Calu3 (cell line): ENCODE measurements around the gene LCN1. TPM values are rescaled to one million over a fixed set of nuclear protein-coding genes. Genes with fewer than 3 reads are reported as not detected.

ENCODE experiments used
- BruUV-seq: library from RNA; stranded (reverse); fragments of 400-500 nt; replicated peaks from 2 replicates; lab custom pipeline; 2021; lab: Mats Ljungman, UMichigan
- CTCF ChIA-PET: fragments of 300-600 bp; sonication (Branson Sonifier 250); formaldehyde crosslinking; loops from one replicate; lab custom pipeline; 2022; ENCODE audit warnings: antibody characterized with exemption; lab: Charles Lee
- DNase-seq: peaks from one replicate; pipeline ENCODE4 v3.0.0; 2022
- H3K27ac Mint-ChIP-seq: one replicate; pipeline ENCODE4 v1.8.0; 2022; ENCODE audit warnings: mixed read lengths; ENCODE audit not compliant: unreplicated experiment
- H3K27me3 Mint-ChIP-seq: one replicate; pipeline ENCODE4 v1.8.0; 2022; ENCODE audit warnings: mixed read lengths; ENCODE audit not compliant: unreplicated experiment
- H3K36me3 Mint-ChIP-seq: one replicate; pipeline ENCODE4 v1.8.0; 2022; ENCODE audit warnings: mild to moderate bottlenecking, moderate library complexity, mixed read lengths; ENCODE audit not compliant: insufficient read depth, unreplicated experiment
- H3K4me1 Mint-ChIP-seq: one replicate; pipeline ENCODE4 v1.8.0; 2022; ENCODE audit warnings: mild to moderate bottlenecking, low read depth, mixed read lengths; ENCODE audit not compliant: unreplicated experiment
- H3K4me3 Mint-ChIP-seq: one replicate; pipeline ENCODE4 v1.8.0; 2022; ENCODE audit warnings: mild to moderate bottlenecking, low read depth, moderate library complexity, mixed read lengths; ENCODE audit not compliant: unreplicated experiment
- H3K9me3 Mint-ChIP-seq: one replicate; pipeline ENCODE4 v1.8.0; 2022; ENCODE audit warnings: low read depth, mixed read lengths; ENCODE audit not compliant: unreplicated experiment
- intact Hi-C: fragments of 100-400 bp; cut with micrococcal nuclease; formaldehyde crosslinking; loops from one replicate; pipeline ENCODE4 v1.10.0; 2022; ENCODE audit not compliant: unreplicated experiment
- total RNA-seq: library from RNA; stranded (reverse); gene quantifications from 2 replicates; pipeline ENCODE4 v1.2.3, GENCODE V29; 2022
- TF ChIP-seq, protein P1 (sequence below): fragments of 200-600 bp; IDR thresholded peaks from one replicate; pipeline ENCODE4 v1.8.0; 2022; ENCODE audit warnings: antibody characterized with exemption; ENCODE audit not compliant: unreplicated experiment

The LCN1 gene
- total RNA-seq, 1 experiment from 2014 or later = not detected

DNA sequence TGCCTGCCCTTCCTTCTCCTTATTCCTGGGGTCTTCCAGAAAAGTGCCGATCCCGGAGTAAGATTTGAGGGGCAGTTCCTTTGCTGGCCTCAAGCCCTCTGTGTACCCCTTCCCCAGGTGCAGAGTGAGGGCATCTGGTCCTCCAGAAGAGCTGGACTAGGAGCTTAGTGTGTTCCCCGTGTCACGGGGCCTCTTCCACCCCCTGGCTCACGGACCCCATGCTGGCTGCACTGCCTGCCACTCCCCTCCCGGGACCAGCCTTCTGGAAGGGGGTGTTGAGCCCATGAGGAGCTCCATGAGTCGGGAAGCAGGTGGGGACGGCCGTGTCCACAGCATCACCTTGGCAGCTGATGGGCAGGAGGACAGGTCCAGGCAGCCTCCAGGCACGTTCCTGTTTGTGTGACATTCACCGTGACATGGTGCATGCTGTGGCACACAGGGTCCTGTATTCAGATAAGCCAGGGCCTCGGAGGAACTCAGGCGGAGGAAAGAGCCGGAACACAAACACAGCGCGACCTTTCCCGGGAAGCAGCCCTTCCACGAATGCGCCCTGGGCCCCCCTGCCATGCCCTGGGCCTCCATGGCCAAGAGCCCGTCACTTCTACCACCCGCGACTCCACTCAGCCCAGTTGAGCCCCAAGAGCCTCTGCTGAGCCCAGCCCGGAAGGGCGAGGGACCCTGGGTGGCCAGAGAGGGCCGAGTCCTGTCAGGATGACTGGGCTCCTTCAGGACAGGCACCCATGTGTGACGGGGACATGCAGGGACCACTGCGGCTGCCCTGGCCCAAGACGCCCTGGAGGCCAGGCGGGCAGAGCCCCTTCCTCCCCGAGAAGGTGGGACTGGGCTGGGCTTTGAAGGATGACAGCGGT lies 5.9 kb upstream of the LCN1 start:
- Mint-ChIP-seq H3K27me3 (peaks cover 29% of the 10 kb centered on the region), H3K4me3 (no peak overlapping the region), H3K4me1 (peaks cover 20% of the 10 kb centered on the region), H3K36me3 (no peaks in the 10 kb centered on the region), H3K9me3 (no peaks in the 10 kb centered on the region), H3K27ac (no peak overlapping the region)
- TF ChIP-seq, protein P1, sequence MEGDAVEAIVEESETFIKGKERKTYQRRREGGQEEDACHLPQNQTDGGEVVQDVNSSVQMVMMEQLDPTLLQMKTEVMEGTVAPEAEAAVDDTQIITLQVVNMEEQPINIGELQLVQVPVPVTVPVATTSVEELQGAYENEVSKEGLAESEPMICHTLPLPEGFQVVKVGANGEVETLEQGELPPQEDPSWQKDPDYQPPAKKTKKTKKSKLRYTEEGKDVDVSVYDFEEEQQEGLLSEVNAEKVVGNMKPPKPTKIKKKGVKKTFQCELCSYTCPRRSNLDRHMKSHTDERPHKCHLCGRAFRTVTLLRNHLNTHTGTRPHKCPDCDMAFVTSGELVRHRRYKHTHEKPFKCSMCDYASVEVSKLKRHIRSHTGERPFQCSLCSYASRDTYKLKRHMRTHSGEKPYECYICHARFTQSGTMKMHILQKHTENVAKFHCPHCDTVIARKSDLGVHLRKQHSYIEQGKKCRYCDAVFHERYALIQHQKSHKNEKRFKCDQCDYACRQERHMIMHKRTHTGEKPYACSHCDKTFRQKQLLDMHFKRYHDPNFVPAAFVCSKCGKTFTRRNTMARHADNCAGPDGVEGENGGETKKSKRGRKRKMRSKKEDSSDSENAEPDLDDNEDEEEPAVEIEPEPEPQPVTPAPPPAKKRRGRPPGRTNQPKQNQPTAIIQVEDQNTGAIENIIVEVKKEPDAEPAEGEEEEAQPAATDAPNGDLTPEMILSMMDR = no peak
- BruUV-seq = no TSS peak
- CTCF ChIA-PET = no interaction called here
- DNase-seq = no peak
- intact Hi-C loops = no loop called here

DNA sequence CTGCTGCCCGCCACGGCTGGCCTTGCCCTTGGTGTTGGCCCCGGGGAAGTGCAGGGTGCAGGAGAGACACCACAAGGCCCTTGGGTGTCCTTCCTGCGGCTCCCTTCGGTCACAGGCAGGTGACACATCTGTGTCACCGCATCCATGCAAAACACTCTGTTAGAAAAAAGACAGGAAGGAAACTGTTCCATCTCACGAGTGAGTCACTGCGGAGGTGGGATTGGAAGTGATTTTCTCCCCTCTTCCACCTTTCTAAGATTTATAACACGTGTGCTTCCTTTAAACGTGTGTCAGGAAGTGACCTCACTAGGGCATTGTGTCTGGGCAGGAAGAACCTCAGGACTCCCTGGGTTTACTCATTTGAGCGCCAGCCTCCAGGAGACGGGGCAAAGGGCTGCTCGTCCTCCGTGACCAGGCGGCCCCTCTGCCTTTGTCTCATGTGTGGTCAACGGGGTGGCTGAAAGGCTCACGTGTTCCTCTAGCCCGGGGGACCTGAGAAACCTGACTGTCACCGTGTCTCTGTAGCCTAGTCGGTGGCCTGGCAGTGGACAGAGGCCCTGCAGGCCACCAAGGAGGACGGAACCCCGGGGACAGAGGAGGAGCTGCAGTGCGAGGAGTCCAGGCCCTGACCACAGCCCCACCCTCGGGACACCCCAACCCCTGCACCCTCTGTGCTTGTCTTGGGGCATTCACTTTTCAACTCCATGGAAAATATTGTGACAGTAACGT lies 4.9 kb upstream of the LCN1 start:
- no TSS peak for BruUV-seq
- TF ChIP-seq, protein P1 = no peak

DNA sequence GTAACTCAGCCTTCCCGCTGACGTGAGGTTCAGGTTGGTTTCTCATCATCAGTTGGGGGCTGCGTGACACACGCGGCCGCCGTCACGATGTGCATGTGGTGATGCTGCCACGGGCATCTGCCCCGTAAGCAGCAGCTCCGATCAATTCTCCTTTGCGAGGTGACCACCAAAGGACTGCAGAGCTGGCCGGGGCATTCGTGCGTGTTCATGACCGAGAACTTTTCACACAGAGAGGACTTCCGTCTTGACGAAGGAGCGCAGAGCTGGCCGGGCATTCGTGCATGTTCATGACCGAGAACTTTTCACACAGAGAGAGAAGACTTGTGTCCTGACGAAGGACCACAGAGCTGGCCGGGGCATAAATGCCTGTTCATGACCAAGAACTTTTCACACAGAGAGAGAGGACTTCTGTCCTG lies 3.8 kb upstream of the LCN1 start:
- intact Hi-C loops = no loop called here
- no peak for DNase-seq
- peaks cover 6% of the 10 kb centered on the region for H3K4me1 Mint-ChIP-seq
- H3K4me3 Mint-ChIP-seq = no peak overlapping the region
- CTCF ChIA-PET = no interaction called here
- H3K9me3 Mint-ChIP-seq = no peaks in the 10 kb centered on the region
- H3K36me3 Mint-ChIP-seq = no peaks in the 10 kb centered on the region
- peaks cover 38% of the 10 kb centered on the region for H3K27me3 Mint-ChIP-seq
- no peak overlapping the region for H3K27ac Mint-ChIP-seq
- no TSS peak for BruUV-seq
- TF ChIP-seq, protein P1 = no peak

More for the DNA sequence above, 4.9 kb upstream of the LCN1 start:
- Mint-ChIP-seq H3K27ac (no peak overlapping the region), H3K27me3 (peaks cover 38% of the 10 kb centered on the region), H3K36me3 (no peaks in the 10 kb centered on the region), H3K9me3 (no peaks in the 10 kb centered on the region), H3K4me1 (peaks cover 15% of the 10 kb centered on the region), H3K4me3 (no peak overlapping the region)
- CTCF ChIA-PET = no interaction called here
- no peak for DNase-seq
- intact Hi-C loops = no loop called here

DNA sequence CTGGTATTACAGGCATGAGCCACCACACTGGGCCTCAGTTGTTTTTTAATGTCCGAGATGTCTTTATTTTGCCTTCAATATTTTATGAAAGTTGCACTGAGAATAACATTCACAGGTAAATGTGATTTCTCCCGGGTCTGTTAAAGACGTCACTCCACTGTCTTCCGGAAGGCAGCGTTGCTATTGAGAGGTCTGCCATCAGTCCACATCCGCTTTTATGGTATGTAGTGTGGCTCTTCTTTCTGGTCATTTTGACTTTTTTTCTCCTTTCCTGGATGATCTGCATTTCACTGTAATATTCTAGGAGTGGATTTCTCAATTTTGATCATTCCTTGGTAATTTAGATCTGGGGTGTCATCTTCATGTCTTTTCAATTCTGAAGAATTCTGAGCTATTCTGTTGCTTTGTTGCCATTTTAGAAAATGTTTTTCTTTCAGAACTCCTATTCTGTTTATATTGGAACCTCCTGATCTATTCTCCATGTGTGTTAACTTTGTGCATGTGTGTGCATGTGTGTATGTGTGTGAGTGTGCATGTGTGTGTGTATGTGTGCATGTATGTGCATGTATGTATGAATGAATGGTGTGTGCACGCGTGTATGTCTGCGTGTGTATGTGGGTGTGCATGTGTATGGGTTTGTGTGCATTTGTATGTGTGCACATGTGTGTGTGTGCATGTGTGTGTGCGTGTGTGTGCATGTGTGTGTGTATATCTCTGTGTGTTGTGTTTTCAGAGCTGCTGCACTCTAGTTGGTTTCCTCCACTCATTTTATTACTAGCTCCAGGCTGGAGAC lies 1.9 kb upstream of the LCN1 start:
- TF ChIP-seq, protein P1 = no peak
- intact Hi-C loops = no loop called here
- Mint-ChIP-seq H3K4me3 (no peak overlapping the region), H3K27me3 (peaks cover 38% of the 10 kb centered on the region), H3K27ac (no peak overlapping the region), H3K4me1 (no peaks in the 10 kb centered on the region), H3K36me3 (no peaks in the 10 kb centered on the region), H3K9me3 (no peaks in the 10 kb centered on the region)
- no TSS peak for BruUV-seq
- no peak for DNase-seq
- CTCF ChIA-PET = no interaction called here
